Osteoblast (primary cell): ENCODE results near the gene DCAF17. TPM values are rescaled to one million over a fixed set of nuclear protein-coding genes. Genes with fewer than 3 reads are reported as not detected.

Source experiments
- DNase-seq: peaks from one replicate; pipeline ENCODE4 v3.0.0; 2011; ENCODE audit warnings: low spot score, mixed read lengths; ENCODE audit not compliant: insufficient read length; ENCODE audit errors: missing footprints
- H2AFZ ChIP-seq: 2 replicates; pipeline ENCODE4 v1.6.0; 2011; ENCODE audit warnings: mild to moderate bottlenecking, low read length
- H3K27ac ChIP-seq: 2 replicates; pipeline ENCODE4 v1.5.1; 2011; ENCODE audit warnings: mild to moderate bottlenecking, low read depth, low read length, moderate library complexity
- H3K27me3 ChIP-seq: 2 replicates; pipeline ENCODE4 v1.6.0; 2012; ENCODE audit warnings: mild to moderate bottlenecking, control low read depth, inconsistent platforms, low read length, moderate library complexity; ENCODE audit not compliant: insufficient read depth
- H3K36me3 ChIP-seq: 2 replicates; pipeline ENCODE4 v1.5.1; 2011; ENCODE audit warnings: mild to moderate bottlenecking, low read length, control low read depth, moderate library complexity; ENCODE audit not compliant: insufficient read depth
- H3K4me1 ChIP-seq: 2 replicates; pipeline ENCODE4 v1.5.1; 2011; ENCODE audit warnings: mild to moderate bottlenecking, low read length, control low read depth, moderate library complexity; ENCODE audit not compliant: insufficient read depth
- H3K4me2 ChIP-seq: 2 replicates; pipeline ENCODE4 v1.6.0; 2011; ENCODE audit warnings: mild to moderate bottlenecking, low read length; ENCODE audit not compliant: insufficient read depth
- H3K4me3 ChIP-seq: fragments of 200-600 bp; sonication (generic); 3 replicates; pipeline ENCODE4 v1.5.1; 2012; ENCODE audit warnings: mild to moderate bottlenecking, low read length, inconsistent platforms; ENCODE audit not compliant: insufficient read depth
- H3K79me2 ChIP-seq: 2 replicates; pipeline ENCODE4 v1.6.0; 2012; ENCODE audit warnings: mild to moderate bottlenecking, low read length, control low read depth, inconsistent platforms; ENCODE audit not compliant: insufficient read depth
- H3K9me3 ChIP-seq: 2 replicates; pipeline ENCODE4 v1.5.1; 2011; ENCODE audit warnings: low read depth, low read length, control low read depth
- H4K20me1 ChIP-seq: 2 replicates; pipeline ENCODE4 v1.6.0; 2012; ENCODE audit warnings: mild to moderate bottlenecking, low read length, control low read depth; ENCODE audit not compliant: insufficient read depth
- CTCF ChIP-seq: IDR thresholded peaks from 2 replicates; pipeline ENCODE4 v1.5.1; 2011; ENCODE audit warnings: mild to moderate bottlenecking, low read depth, low read length, moderate library complexity; ENCODE audit errors: extremely low read depth
- total RNA-seq: library from RNA; depleted of rRNA; stranded (reverse); fragments of >200 nt; gene quantifications from 2 replicates; pipeline ENCODE4 v1.2.3, GENCODE V29; 2012

Gene DCAF17
- total RNA-seq, 1 donor = 32.6 TPM

GRCh38 chr2:171459498-171459897 lies 25.5 kb downstream of the DCAF17 start:
- H3K36me3 ChIP-seq = peaks cover 16% of the 10 kb centered on the region

GRCh38 chr2:171460537-171460936 lies 26.5 kb downstream of the DCAF17 start:
- no peak overlapping the region for H2AFZ ChIP-seq
- no peaks in the 10 kb centered on the region for H3K27me3 ChIP-seq
- no peaks in the 10 kb centered on the region for H3K4me1 ChIP-seq
- no peak overlapping the region for H3K27ac ChIP-seq
- H3K4me3 ChIP-seq = no peak overlapping the region
- H3K36me3 ChIP-seq = peaks cover 11% of the 10 kb centered on the region
- no peak for TF ChIP-seq CTCF
- DNase-seq = no peak
- H3K9me3 ChIP-seq = no peaks in the 10 kb centered on the region
- H3K79me2 ChIP-seq = peaks cover 3% of the 10 kb centered on the region
- H3K4me2 ChIP-seq = no peak overlapping the region
- H4K20me1 ChIP-seq = no peaks in the 10 kb centered on the region

More at GRCh38 chr2:171459498-171459897, 25.5 kb downstream of the DCAF17 start:
- Histone ChIP-seq H3K4me1 (no peaks in the 10 kb centered on the region), H3K79me2 (peaks cover 3% of the 10 kb centered on the region), H3K9me3 (no peaks in the 10 kb centered on the region), H3K4me3 (no peak overlapping the region), H2AFZ (no peak overlapping the region), H3K4me2 (no peak overlapping the region), H3K27ac (no peak overlapping the region), H3K27me3 (no peaks in the 10 kb centered on the region), H4K20me1 (no peaks in the 10 kb centered on the region)
- no peak for TF ChIP-seq CTCF
- DNase-seq = peak; percentile 5

- Histone ChIP-seq H3K4me3 (no peak overlapping the region), H2AFZ (no peak overlapping the region), H3K9me3 (no peaks in the 10 kb centered on the region), H3K27me3 (no peaks in the 10 kb centered on the region), H3K79me2 (no peaks in the 10 kb centered on the region), H3K36me3 (peaks cover 9% of the 10 kb centered on the region), H3K4me2 (no peak overlapping the region), H4K20me1 (no peaks in the 10 kb centered on the region), H3K27ac (no peak overlapping the region), H3K4me1 (no peaks in the 10 kb centered on the region)
- no peak for TF ChIP-seq CTCF
- DNase-seq = no peak
Observed at GRCh38 chr2:171469176-171469575, 35.1 kb downstream of the DCAF17 start.

- Histone ChIP-seq H3K4me2 (no peak overlapping the region), H4K20me1 (no peaks in the 10 kb centered on the region), H3K36me3 (peaks cover 16% of the 10 kb centered on the region), H3K79me2 (no peaks in the 10 kb centered on the region), H3K27ac (no peak overlapping the region), H3K4me3 (no peak overlapping the region), H3K27me3 (no peaks in the 10 kb centered on the region), H3K4me1 (no peaks in the 10 kb centered on the region), H3K9me3 (no peaks in the 10 kb centered on the region), H2AFZ (no peak overlapping the region)
- DNase-seq = peak; percentile 11
- no peak for TF ChIP-seq CTCF
Observed at GRCh38 chr2:171470129-171470528, 36.1 kb downstream of the DCAF17 start.
